OCI-LY3 (cell line): ENCODE data around the gene AGBL4.

Experiments
- EZH2phosphoT487 ChIP-seq: fragments of 200-600 bp; shearing (Covaris generic); IDR thresholded peaks from 2 replicates; pipeline ENCODE4 v1.6.1; 2018; ENCODE audit warnings: antibody characterized with exemption, mixed run types, low read depth
- TF ChIP-seq, protein P1 (sequence below): fragments of 200-600, 300-600 bp; sonication (generic); IDR thresholded peaks from 2 replicates; pipeline ENCODE4 v1.5.1; 2014; ENCODE audit warnings: antibody characterized with exemption, low read length, low read depth

- TF ChIP-seq, protein P1, sequence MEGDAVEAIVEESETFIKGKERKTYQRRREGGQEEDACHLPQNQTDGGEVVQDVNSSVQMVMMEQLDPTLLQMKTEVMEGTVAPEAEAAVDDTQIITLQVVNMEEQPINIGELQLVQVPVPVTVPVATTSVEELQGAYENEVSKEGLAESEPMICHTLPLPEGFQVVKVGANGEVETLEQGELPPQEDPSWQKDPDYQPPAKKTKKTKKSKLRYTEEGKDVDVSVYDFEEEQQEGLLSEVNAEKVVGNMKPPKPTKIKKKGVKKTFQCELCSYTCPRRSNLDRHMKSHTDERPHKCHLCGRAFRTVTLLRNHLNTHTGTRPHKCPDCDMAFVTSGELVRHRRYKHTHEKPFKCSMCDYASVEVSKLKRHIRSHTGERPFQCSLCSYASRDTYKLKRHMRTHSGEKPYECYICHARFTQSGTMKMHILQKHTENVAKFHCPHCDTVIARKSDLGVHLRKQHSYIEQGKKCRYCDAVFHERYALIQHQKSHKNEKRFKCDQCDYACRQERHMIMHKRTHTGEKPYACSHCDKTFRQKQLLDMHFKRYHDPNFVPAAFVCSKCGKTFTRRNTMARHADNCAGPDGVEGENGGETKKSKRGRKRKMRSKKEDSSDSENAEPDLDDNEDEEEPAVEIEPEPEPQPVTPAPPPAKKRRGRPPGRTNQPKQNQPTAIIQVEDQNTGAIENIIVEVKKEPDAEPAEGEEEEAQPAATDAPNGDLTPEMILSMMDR, result no peak
- TF ChIP-seq EZH2phosphoT487, result no peak
These were observed 1298.3 kb downstream of the AGBL4 start for GRCh38 chr1:48725341-48726046.
